Measurements from ENCODE around the gene MIEF2. TPM values are rescaled to one million over a fixed set of nuclear protein-coding genes. Genes with fewer than 3 reads are reported as not detected.

The MIEF2 gene
- polyA plus RNA-seq, 2 of the 4 experiments (the other 2 are of a cell fraction), result 3.7 to 8.5 TPM

DNA sequence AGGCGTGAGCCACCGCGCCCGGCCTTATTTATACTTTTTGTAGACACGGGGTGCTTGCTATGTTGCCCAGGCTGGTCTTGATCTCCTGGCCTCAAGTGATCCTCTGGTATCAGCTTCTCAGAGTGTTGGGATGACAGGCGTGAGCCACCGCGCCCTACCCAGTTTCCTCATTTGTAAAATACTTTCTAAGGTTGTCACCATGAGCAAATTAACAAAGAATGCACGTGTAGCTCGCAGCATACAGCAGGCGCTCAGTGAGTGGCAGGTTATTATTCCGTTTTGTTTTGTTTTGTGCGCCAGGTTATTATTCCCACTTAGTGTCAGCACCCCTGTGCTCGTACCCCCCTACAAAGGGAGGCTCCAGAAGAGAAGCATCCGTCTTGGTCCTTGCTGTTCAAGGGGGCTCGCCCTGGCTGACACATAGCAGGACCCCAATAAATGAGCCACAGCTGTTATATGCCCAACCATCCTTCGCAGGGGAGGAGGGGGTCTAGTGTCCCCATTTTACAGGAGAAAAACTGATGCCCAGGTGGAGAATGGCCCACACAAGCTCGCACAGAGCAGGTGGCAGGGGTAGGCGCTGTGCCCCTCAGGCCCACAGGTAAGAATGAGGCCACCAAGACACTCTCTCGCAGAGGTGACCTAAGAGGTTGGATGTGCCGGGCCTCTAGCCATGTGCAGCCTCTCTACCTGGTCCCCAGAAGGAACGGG is 686 bp upstream of the MIEF2 start:
- ChIA-PET POLR2A (interaction anchor here (0.7 kb wide), 1 partner anchor 36 kb away, joined by 6 read pairs; no protein-coding TSS in a partner anchor), CTCF (interaction anchor here (0.7 to 8.5 kb wide), 6 partner anchors 12 to 62 kb away, joined by 3 to 59 read pairs (median 6); no protein-coding TSS in a partner anchor)
- peak; percentile 1; a peak in 5 of 6 replicates for ATAC-seq
- Histone ChIP-seq H3K27ac (peak overlapping the region; percentile 84 to 91), H3K4me2 (peak overlapping the region; percentile 94), H3K4me1 (peaks cover 31% of the 10 kb centered on the region), H3K9me3 (no peaks in the 10 kb centered on the region), H3K4me3 (peak overlapping the region; percentile 76)
- TF ChIP-seq HDAC2 (IDR thresholded peaks at IDR 0.05) (no peak), MAFK (IDR thresholded peaks at IDR 0.05; ENCODE audit: partially characterized antibody) (no peak), FOSL2 (IDR thresholded peaks at IDR 0.05) (no peak), FOSL2 (CRISPR knock-in tag; IDR thresholded peaks at IDR 0.05) (peak; percentile 37; the same call in 1 of the 2 replicates), E2F6 (IDR thresholded peaks at IDR 0.05; ENCODE audit: borderline replicate concordance, low read depth) (no peak), HOXB5 (CRISPR knock-in tag; IDR thresholded peaks at IDR 0.05) (no peak), PHF8 (IDR thresholded peaks at IDR 0.05; ENCODE audit: borderline replicate concordance, low read depth) (no peak), KDM1A (IDR thresholded peaks at IDR 0.05; ENCODE audit: low read depth) (no peak), ZNF302 (CRISPR knock-in tag; IDR thresholded peaks at IDR 0.05) (no peak), TFCP2L1 (CRISPR knock-in tag; IDR thresholded peaks at IDR 0.05) (peak; percentile 15; the same call in 1 of the 2 replicates), EP300 (IDR thresholded peaks at IDR 0.05) (no peak)
- peak in 1 of 2 experiments; percentile 69 for DNase-seq (ENCODE audit: low read depth in 1 of 2, low spot score in 1 of 2)
- WGBS (ENCODE audit: missing lambda C conversion rate), result 36% methylated on average over 22 of the region's 22 CpGs
- FAIRE-seq, result no peak

DNA sequence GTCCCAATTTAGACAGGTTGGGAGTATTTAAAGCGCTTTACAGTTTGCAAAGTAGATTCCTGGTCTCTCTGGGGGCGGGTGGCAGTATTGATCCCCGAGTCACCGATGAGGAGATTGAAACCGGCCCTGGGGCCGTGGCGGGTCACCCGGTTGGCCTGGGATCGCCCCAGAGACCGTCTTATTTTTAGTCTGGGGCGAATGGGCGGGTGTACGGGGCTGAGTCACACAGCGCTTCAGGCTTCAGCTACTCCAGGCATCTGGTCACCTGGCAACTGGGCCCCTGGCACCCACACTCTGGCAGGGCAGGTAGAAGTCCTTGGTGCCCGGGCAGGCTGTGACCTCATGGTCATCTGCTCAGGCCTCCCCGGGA is 669 bp downstream of the MIEF2 start:
- POLR2A ChIA-PET, result interaction anchor here (0.6 to 1.2 kb wide), 2 partner anchors 54 to 117 kb away, joined by 3 read pairs; partner anchors contain the start of genes EVPLL, SMCR8 and TOP3A
- CTCF ChIA-PET, result interaction anchor here (0.6 to 8.5 kb wide), 5 partner anchors 11 to 1259 kb away, joined by 4 to 59 read pairs (median 6); no protein-coding TSS in a partner anchor
- FAIRE-seq, result no peak

DNA sequence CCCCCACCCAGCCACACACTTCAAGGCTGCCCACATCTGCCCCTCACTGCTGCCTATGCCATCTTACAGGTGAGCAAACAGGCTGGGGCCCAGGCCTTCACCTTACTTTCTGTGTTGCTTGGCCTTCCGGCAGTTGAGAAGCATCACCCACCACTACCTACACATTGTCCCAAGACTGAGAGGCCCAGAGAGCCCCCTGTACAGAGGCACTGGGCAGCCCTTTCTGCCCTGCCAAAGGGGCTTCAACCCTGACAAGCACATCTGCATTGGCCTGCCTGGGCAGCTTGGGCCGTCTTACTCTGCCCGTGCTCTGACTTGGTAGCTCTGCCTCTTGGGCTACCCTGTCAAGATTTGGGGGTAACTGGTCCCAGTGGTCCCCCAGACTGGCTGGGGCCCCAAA is 1.2 kb downstream of the MIEF2 start:
- H3K27ac ChIP-seq, result peak overlapping the region; percentile 84 to 91; a peak in 4 of 6 replicates
- peak overlapping the region; percentile 94 for H3K4me2 ChIP-seq
- no peak for DNase-seq (ENCODE audit: low read depth in 1 of 2, low spot score in 1 of 2)
- peak overlapping the region; percentile 76 for H3K4me3 ChIP-seq
- FAIRE-seq, result no peak
- ChIA-PET CTCF (interaction anchor here (0.6 to 8.5 kb wide), 4 partner anchors 10 to 1259 kb away, joined by 4 to 59 read pairs (median 14); no protein-coding TSS in a partner anchor), POLR2A (interaction anchor here (0.6 to 1.2 kb wide), 2 partner anchors 53 to 116 kb away, joined by 3 read pairs; partner anchors contain the start of genes EVPLL, SMCR8 and TOP3A)
- H3K9me3 ChIP-seq, result no peaks in the 10 kb centered on the region
- H3K4me1 ChIP-seq, result peaks cover 29% of the 10 kb centered on the region
- no peak for TF ChIP-seq TP53 (CRISPR knock-in tag; IDR thresholded peaks at IDR 0.05)
- TF ChIP-seq FOXS1 (CRISPR knock-in tag; IDR thresholded peaks at IDR 0.05), result no peak
- no peak for TF ChIP-seq SMC3 (IDR thresholded peaks at IDR 0.05)
- TF ChIP-seq ESRRA (IDR thresholded peaks at IDR 0.05; ENCODE audit: borderline replicate concordance, low read length), result no peak
- no peak for TF ChIP-seq GATA3 (IDR thresholded peaks at IDR 0.05; ENCODE audit: borderline replicate concordance)
- TF ChIP-seq POLR2AphosphoS2 (conservative IDR thresholded peaks at IDR 0.05; ENCODE audit: low read length), result no peak
- no peak for ATAC-seq
- WGBS (ENCODE audit: missing lambda C conversion rate), result 83% methylated on average over 3 of the region's 3 CpGs

More for the DNA sequence above, 669 bp downstream of the MIEF2 start:
- Histone ChIP-seq H3K4me3 (peak overlapping the region; percentile 76), H3K4me2 (peak overlapping the region; percentile 94), H3K4me1 (peaks cover 31% of the 10 kb centered on the region), H3K9me3 (no peaks in the 10 kb centered on the region), H3K27ac (peak overlapping the region; percentile 84 to 91)
- TF ChIP-seq TFCP2L1 (CRISPR knock-in tag; IDR thresholded peaks at IDR 0.05) (no peak), EHMT2 (IDR thresholded peaks at IDR 0.05; ENCODE audit: low read depth) (no peak), CHD2 (IDR thresholded peaks at IDR 0.05; ENCODE audit: low read length, partially characterized antibody) (no peak), PHF8 (IDR thresholded peaks at IDR 0.05; ENCODE audit: borderline replicate concordance, low read depth) (0 out of 2 replicates have a peak, but pooled peaks have one; percentile 24), SREBF2 (IDR thresholded peaks at IDR 0.05) (no peak), FOSL2 (IDR thresholded peaks at IDR 0.05) (no peak), FOSL2 (CRISPR knock-in tag; IDR thresholded peaks at IDR 0.05) (peak; percentile 41; the same call in 1 of the 2 replicates), ESRRA (IDR thresholded peaks at IDR 0.05; ENCODE audit: borderline replicate concordance, low read length) (no peak), CEBPB (IDR thresholded peaks at IDR 0.05) (no peak), HOXA7 (CRISPR knock-in tag; IDR thresholded peaks at IDR 0.05) (no peak), JUN (IDR thresholded peaks at IDR 0.05) (no peak), ZSCAN20 (CRISPR knock-in tag; IDR thresholded peaks at IDR 0.05) (no peak), CBX8 (IDR thresholded peaks at IDR 0.05) (no peak), ZC3H11A (IDR thresholded peaks at IDR 0.05) (no peak), HEYL (CRISPR knock-in tag; IDR thresholded peaks at IDR 0.05) (no peak), FOXS1 (CRISPR knock-in tag; IDR thresholded peaks at IDR 0.05) (no peak), CHD4 (IDR thresholded peaks at IDR 0.05; ENCODE audit: borderline replicate concordance) (no peak), KDM5A (IDR thresholded peaks at IDR 0.05) (no peak), MYC (IDR thresholded peaks at IDR 0.05; ENCODE audit: borderline replicate concordance, low read length) (peak; percentile 44; the same call in 1 of the 2 replicates)
- DNase-seq (ENCODE audit: low read depth in 1 of 2, low spot score in 1 of 2), result peak; percentile 64 to 85
- 4% methylated on average over 16 of the region's 16 CpGs for WGBS (ENCODE audit: missing lambda C conversion rate)
- peak; percentile 27 to 31; a peak in 5 of 6 replicates for ATAC-seq

All from A549 (cell line).